Measurements from ENCODE around the gene HDAC1.

The HDAC1 gene

DNA sequence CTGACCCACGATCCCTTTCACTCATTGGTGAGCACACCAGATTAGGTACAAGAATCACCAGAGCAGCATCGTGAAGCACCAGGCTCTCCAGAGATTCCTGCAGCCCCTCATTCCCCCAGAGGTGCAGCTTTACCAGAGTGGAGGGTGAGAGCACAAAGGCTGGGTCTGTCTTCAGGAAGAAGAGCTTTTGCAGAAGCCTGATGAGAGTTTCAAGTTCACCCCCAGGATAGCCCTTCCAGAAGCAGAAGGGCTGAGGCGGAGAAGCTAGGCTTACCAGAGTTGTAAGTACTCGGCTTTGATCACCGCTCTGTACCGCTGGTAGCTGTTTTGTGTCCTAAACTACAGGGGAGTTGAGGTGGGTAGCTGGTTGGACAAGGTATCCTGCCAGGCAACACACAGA lies 73.6 kb downstream of the HDAC1 start:
- H3K9me3 ChIP-seq (ENCODE audit: low read length), result no peaks in the 10 kb centered on the region
- no peaks in the 10 kb centered on the region for H3K4me1 ChIP-seq (ENCODE audit: insufficient read depth, low read length)
- H2AFZ ChIP-seq (ENCODE audit: low read depth, low read length), result no peak overlapping the region
- H3K27me3 ChIP-seq (ENCODE audit: insufficient read depth, low read length), result no peaks in the 10 kb centered on the region
- no peak overlapping the region for H3K4me3 ChIP-seq (ENCODE audit: low read length)
- peaks cover 70% of the 10 kb centered on the region for H3K36me3 ChIP-seq (ENCODE audit: insufficient read depth, low read length)

DNA sequence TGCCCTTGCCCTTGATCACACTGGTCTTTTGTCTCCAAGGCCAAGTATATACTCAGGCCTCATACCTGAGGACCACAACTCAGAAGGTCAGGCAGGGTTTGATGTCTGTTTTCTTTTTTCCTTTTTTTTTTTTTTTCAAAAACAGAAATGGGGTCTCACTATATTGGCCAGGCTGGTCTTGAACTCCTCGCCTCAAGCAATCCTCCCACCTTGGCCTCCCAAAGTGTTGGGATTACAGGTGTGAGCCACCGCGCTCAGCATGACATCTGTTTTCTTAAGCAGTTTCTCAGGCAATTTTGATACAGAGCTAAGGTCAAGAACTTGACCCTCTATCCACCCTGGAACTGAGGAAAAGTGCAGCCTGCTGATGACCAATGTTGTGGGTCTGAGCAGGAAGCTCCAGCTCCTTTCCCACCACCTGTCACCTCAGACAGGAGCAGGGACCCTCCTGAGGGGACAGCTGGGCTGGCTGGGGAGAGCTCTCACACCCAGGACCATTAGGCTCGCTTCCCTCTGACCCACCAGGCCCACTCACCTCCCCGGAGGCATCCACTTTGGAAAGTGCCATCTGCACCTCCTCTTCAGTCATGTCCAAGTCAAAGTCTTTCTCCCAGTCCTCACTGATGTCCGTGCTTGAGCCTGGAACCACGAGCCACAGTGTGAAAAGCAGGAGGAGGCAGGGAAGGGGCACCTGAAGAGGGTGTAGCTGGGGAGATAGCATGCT lies 76.2 kb downstream of the HDAC1 start:
- Histone ChIP-seq H2AFZ (ENCODE audit: low read depth, low read length) (no peak overlapping the region), H3K36me3 (ENCODE audit: insufficient read depth, low read length) (peaks cover 73% of the 10 kb centered on the region), H3K9me3 (ENCODE audit: low read length) (no peaks in the 10 kb centered on the region), H3K27me3 (ENCODE audit: insufficient read depth, low read length) (no peaks in the 10 kb centered on the region), H3K4me1 (ENCODE audit: insufficient read depth, low read length) (no peaks in the 10 kb centered on the region), H3K4me3 (ENCODE audit: low read length) (no peak overlapping the region)

DNA sequence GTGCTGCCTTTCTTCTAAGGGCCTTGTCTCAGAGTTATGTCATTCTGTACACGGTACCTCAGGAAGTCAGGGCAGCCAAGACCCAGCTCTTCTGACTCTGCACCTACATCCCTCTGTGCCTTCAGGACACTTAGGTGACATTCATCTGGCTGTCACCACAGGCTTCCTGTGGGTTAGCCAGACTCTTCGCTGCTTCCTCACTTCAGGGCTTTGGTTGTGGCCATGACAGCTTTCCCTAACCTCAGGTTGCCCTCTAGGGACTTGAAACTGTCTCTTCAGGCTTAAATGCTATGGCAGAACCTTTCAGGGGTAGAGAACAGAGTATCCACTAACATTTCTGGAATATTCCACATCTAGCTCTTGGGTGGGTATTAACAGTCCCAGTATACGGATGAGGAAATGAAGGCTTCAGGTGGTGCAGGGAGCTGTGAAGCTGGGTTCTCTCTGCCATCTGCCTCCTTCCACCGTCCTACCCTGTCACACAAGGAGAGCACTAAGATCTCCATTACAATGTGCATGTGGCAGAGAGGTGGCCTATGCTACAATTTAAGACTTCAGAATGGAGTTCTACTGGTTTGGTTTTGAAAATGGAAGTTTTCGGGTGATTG lies 80.4 kb downstream of the HDAC1 start:
- no peaks in the 10 kb centered on the region for H3K27me3 ChIP-seq (ENCODE audit: insufficient read depth, low read length)
- no peak overlapping the region for H2AFZ ChIP-seq (ENCODE audit: low read depth, low read length)
- no peaks in the 10 kb centered on the region for H3K9me3 ChIP-seq (ENCODE audit: low read length)
- no peaks in the 10 kb centered on the region for H3K4me1 ChIP-seq (ENCODE audit: insufficient read depth, low read length)
- H3K4me3 ChIP-seq (ENCODE audit: low read length), result no peak overlapping the region
- peaks cover 76% of the 10 kb centered on the region for H3K36me3 ChIP-seq (ENCODE audit: insufficient read depth, low read length)

DNA sequence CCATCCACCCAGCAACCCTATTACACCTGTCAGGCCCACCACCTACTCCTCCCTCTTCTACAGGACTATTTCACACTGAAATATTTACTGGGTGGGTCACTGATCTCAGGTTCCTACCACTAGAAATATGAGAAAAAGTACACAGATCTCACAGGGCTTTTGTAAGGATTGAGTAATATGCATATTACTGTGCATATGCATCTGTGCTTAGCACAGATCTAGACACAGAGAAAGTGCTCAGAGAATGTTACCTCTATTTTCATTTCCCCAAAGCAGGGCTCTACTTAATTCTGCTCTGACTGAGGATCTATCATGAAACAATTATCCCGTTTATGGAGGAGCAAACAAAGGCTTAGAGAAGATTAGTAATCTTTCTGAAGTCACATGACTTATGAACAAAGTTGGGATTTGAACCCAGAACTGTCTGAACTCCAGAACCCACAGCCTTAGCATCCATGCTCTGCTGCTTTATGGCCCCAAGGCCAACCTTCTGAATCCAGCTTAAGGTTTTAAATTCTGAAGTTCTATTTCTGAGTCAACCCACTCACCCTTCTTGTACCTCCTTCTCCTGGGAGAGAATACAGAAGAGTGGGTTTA lies 82.2 kb downstream of the HDAC1 start:
- H3K36me3 ChIP-seq (ENCODE audit: insufficient read depth, low read length), result peaks cover 77% of the 10 kb centered on the region

DNA sequence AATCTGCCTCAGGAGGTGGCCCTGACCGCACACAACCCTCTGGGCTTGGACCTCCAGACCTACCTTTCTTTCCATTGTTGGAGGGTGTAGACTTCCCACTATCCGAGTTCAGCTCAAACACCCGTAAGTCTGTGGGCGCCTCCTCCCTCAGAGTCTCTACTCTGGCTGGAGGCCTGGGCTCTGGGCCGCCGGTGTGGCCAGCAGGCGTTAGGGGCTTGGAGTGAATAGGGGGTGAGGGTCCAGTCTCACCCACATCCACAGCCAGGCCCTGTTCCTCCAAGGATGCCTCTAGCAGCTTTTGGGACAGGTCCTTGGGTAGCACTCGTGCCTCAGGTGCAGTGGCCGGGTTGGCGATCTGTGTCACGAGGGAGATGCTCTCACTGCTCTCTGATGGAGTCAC lies 84.3 kb downstream of the HDAC1 start:
- Histone ChIP-seq H3K9me3 (ENCODE audit: low read length) (no peaks in the 10 kb centered on the region), H2AFZ (ENCODE audit: low read depth, low read length) (no peak overlapping the region), H3K27me3 (ENCODE audit: insufficient read depth, low read length) (no peaks in the 10 kb centered on the region), H3K36me3 (ENCODE audit: insufficient read depth, low read length) (peaks cover 85% of the 10 kb centered on the region), H3K4me1 (ENCODE audit: insufficient read depth, low read length) (peaks cover 18% of the 10 kb centered on the region), H3K4me3 (ENCODE audit: low read length) (no peak overlapping the region)

More for the DNA sequence above, 82.2 kb downstream of the HDAC1 start:
- H2AFZ ChIP-seq (ENCODE audit: low read depth, low read length), result no peak overlapping the region
- H3K4me3 ChIP-seq (ENCODE audit: low read length), result no peak overlapping the region
- no peaks in the 10 kb centered on the region for H3K9me3 ChIP-seq (ENCODE audit: low read length)
- H3K4me1 ChIP-seq (ENCODE audit: insufficient read depth, low read length), result peaks cover 2% of the 10 kb centered on the region
- H3K27me3 ChIP-seq (ENCODE audit: insufficient read depth, low read length), result no peaks in the 10 kb centered on the region

DNA sequence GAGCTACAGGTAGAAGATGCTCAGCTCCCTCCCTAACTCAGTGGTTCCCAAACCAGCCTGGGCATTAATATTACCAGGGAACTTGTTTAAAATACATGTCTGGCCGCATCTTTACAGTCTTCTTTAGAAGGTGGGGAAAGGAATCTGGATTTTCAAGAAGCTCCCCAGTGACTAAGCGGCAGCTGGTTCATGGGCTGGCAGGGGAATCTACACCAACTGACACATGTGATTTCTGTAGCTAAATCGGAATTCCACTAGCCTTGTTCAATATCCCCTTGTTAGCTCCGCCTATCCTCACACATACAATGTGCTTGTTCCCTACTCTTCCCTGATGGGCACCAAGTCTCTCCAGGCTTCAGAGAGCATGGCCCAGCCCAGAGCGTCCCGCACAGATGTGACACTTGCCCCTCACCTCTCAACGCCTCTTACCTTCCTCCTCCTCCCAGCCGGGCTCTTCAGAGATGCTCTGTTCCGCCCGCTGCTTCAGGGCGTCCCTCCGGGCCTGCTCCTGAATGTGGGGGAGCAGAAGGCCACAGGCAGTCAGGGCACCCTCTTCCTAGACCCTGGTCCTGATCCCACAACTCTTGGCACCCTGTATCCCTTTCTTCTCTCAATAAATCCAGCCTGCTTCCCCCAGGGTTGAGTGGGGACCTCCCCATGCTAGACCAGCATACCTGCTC lies 85.8 kb downstream of the HDAC1 start:
- no peaks in the 10 kb centered on the region for H3K9me3 ChIP-seq (ENCODE audit: low read length)
- H3K4me1 ChIP-seq (ENCODE audit: insufficient read depth, low read length), result peaks cover 18% of the 10 kb centered on the region
- peaks cover 85% of the 10 kb centered on the region for H3K36me3 ChIP-seq (ENCODE audit: insufficient read depth, low read length)
- no peak overlapping the region for H3K4me3 ChIP-seq (ENCODE audit: low read length)
- no peaks in the 10 kb centered on the region for H3K27me3 ChIP-seq (ENCODE audit: insufficient read depth, low read length)
- H2AFZ ChIP-seq (ENCODE audit: low read depth, low read length), result no peak overlapping the region

DNA sequence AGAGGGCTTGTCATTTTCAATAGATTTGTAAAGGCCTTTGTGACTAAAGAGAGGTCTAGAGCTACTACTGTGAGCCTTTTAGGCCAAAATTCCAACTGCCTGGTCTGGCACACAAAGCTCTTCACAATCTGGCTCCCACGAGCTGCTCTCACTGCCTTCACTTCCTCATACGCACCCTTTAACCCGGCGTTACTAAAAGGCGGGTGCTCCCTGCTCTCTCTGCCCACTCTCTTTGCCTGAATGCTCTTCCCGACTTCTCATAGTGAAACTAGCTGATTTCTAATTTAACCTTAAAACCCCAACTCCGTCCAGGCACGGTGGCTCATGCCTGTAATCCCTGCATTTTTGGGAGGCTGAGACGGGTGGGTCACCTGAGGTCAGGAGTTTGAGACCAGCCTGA lies 88.2 kb downstream of the HDAC1 start:
- H2AFZ ChIP-seq (ENCODE audit: low read depth, low read length), result no peak overlapping the region
- peaks cover 87% of the 10 kb centered on the region for H3K36me3 ChIP-seq (ENCODE audit: insufficient read depth, low read length)
- H3K9me3 ChIP-seq (ENCODE audit: low read length), result no peaks in the 10 kb centered on the region
- H3K4me3 ChIP-seq (ENCODE audit: low read length), result no peak overlapping the region
- peaks cover 18% of the 10 kb centered on the region for H3K4me1 ChIP-seq (ENCODE audit: insufficient read depth, low read length)
- H3K27me3 ChIP-seq (ENCODE audit: insufficient read depth, low read length), result no peaks in the 10 kb centered on the region
